GM21825 (cell line): ENCODE data around the gene MTHFD1L.

ENCODE experiments used
- ATAC-seq: cut with Tn5 transposase; IDR thresholded peaks from one replicate; pipeline ENCODE4 v1.9.1; 2021; ENCODE audit warnings: mild to moderate bottlenecking, moderate library complexity; ENCODE audit not compliant: unreplicated experiment

The MTHFD1L gene

DNA sequence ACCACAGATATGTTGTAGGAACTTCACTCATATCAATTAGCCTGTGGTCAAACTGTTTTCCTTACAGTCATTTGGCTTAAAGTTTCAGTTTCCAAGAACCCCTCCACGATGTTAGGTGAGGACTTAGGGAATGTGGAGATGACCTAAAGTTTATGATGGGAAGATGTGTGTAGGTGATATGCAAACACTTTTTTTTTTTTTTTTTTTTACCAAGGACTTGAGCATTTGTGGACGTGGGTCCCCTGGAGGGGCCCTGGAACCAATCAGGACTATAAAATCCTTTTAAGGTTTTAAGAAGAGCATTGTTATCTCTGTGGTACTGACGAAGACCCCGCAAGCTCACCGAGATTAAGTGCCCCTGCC lies 478 bp upstream of the MTHFD1L start:
- ATAC-seq: no peak

DNA sequence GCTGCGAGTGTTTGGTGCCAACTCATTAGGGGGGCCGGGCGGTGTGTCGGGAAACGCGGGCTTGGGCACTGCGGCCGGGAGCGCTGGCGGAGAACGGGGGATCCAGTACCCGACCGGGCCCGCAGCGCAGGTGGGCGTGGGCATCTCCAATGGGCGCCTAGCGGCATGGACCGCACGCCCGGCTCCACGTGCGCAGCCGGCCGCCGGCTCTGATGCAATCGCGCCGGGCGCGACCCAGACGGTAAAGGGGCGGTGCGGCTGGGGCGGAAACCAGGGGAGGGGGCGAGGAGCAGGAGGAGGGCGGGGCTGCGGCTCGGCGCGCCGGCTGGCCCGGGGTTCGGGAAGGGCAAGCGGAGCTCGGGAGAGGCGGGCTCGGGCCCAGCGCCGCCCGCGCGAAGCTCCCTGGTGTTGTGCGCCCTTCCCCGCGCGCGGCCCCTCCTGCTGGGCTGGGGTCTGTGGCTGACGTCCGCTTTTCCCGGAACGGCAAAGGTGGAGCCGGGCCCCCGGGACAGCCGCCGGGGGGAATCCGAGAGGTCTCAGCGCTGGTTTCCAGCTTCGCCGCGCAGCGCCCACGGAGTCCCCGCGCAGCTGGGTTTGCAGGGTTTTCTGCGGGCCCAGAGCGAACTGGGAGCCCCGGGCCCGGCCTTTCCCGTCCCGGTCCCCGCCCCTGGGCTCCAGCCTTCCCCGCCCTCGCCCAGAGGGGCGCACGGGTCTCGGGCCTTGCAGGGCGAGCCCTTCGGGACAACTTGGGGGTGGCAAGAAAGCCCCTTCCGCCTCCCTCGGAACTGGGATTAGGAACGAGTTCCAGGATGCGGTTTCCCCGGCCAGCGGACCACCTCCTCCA lies 867 bp downstream of the MTHFD1L start:
- ATAC-seq: peak; percentile 77

DNA sequence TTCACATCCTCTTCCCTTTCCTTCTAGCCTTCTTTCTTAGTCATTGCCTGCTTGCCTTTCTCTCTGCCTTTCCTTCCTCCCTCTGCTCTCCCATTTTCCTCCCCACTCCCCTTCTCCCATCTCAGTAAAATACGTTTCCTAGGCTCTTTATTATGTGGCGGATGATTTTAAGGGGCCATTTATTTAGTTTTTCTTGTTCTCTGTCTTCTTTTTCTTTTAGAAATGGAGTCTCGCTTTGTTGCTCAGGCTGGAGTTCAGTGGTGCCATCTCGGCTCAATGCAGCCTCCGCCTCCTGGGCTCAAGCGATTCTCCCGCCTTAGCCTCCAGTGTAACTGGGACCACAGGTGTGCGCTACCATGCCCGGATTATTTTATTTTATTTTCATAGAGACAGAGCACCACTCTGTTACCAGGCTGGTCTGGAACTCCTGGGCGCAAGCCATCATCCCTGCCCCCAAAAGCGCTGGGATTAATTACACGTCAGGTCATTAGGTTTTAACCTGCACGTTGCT lies 1.5 kb downstream of the MTHFD1L start:
- ATAC-seq: no peak

DNA sequence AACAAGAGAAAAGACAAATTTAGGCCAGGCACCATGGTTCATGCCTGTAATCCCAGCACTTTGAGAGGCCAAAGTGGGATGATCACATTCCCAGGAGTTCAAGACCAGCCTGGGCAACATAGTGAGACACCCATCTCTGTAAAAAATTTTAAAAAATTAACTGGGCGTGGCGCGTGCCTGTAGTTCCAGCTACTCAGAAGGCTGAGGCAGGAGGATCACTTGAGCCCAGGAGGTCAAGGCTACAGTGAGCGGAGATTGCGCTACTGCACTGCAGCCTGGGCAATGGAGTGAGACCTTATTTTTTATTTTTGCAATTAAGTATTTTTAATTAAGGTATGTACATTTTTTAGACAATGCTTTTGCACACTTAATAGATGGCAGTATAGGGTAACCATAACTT lies 3.3 kb downstream of the MTHFD1L start:
- ATAC-seq: no peak

DNA sequence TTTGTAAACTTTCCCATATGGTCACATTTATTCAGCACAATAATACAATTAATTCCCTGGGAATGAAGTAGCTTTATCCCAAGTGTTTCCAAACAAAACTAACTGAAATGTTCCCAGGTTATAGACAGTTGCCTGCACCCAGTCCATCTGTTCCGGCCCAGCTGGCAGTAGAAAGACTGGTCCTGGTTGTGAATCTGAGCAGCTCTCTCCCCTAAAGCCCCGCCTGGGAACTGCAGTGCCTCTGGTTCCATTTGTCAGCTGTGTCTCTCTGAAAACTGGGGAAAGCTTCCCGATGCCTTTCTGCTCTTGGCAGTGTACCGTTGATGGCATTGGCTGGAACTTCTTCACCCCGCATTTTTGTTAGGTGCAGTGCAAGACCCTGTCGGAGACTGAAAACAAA lies 8.7 kb downstream of the MTHFD1L start:
- ATAC-seq: no peak

DNA sequence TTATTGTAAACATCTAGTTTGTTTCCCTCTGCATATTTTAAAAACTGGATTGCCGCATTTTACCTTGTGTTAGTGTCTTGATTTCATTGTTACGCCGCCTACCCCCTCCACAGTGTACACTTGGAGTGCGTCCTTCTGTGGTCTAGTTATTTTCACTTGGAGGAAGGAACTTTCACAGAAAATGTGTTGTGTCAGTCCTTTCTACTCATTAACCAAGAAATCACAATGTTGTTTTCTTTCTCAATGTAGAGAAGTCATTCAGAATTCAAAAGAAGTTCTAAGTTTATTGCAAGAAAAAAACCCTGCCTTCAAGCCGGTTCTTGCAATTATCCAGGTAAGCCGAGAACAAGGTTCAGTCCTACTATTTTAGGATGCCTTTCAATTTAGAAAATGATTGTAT lies 10.3 kb downstream of the MTHFD1L start:
- ATAC-seq: no peak

DNA sequence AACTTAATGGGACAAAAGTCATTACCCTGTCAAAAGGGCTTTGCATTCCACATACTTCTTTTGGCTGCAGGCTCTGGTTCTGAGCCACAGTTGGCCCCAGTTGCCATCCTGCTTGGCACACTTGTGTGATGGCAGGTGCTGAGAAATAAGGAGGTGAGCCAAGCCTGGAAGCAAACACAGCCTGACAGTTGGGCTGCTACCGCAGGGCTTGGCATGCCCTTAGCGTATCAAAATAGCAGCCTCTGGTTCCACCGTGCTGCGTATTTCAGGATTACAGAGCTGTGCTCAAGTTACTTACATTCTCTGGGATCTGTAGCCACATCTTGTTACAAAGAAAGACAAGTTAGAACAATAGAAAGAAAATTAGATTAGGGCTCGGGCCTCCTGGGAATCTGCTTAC lies 11.1 kb downstream of the MTHFD1L start:
- no peak for ATAC-seq

DNA sequence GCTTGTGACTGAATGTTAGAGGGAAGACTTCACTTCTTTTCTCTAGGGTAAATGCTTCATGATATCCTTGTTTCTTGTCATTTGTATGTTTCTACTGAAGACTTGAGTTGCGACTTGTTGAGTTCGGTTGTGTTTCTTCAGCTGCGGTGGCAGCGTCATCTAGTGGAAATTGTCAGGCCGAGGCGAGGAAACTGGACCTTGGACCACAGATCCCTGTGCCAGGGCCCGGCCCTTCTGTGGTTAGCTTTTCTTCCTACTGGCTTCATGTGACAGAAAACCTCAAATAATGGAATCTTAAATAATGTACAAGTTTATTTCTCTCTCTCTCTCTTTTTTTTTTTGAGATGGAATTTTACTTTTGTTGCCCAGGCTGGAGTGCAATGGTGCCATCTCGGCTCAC lies 12.4 kb downstream of the MTHFD1L start:
- no peak for ATAC-seq

DNA sequence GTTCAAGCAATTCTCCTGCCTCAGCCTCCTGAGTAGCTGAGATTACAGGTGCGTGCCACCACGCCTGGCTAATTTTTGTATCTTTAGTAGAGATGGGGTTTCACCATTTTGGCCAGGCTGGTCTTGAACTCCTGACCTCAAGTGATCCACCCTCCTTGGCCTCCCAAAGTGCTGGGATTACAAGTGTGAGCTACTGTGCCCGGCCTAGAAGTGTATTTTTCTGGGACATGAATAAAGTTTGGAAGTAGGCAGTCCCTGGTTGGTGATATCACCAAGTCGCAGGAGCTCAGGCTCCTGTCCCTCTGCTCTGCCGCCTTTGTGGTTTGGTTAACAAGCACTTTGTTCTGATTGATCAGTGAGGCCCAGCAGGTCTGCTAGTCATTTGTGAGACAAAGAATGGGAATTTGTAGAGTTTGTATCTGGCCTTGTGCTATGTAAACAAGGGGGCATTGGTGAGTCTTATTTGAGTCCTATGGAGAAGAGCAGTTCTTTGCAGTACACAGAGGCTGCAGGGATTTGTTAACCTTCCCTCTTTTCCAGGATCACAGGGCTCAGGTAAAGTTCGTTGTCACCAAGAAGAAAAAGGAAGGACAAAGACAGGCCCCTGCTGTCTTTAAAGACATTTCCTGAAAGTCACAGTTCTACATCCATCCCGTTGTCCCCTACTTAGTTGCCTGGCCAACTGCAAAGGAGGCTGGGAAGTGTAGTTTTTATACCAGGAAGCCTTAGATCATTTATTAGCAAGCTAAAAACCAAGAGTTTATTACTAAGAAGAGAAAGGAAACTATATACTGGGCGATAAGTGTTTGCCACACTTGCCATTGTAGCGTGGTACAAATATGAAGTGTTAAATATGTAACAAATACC lies 13.1 kb downstream of the MTHFD1L start:
- ATAC-seq: no peak

DNA sequence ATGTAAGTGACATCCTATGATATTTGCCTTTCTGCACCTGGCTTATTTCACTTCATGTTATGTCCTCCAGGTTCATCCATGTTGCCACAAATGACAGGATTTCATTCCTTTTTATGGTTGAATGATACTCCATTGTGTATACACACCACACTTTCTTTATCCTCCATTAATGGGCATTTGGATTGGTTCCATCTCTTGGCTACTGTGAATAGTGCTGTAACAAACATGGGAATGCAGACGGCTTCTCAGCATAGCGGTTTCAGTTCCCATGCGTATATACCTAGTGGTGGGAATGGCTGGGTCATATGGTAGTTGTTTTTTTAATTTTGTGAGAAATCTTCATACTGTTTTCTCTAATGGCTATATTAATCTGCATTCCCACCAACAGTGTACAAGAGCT lies 14.8 kb downstream of the MTHFD1L start:
- no peak for ATAC-seq

DNA sequence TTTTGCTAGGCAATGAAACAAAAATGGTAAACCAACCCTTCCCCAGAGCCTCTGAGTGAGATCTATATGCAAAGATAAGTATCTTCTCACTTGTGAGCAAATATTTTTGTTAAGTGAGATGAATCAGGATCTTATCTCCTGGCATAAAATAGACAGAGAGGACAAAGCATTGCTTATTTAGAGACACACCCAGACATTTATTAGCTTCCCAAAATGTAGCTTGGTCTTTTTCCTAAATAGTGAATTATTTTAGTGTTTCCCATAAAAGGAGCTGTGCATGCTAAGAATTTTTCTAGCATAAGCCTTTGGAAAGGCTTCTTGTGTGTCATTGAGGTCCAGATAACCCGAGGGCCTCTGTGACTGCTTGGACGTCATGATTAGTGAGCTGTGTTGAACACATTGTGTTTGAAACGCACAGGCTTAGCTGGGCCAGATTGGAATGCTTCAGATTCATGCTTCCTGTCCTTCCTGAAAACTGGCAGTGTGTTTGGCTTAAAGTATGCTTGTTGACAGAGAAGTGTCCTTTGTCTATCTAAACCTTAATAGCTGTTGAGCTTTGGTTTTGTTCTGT lies 16.5 kb downstream of the MTHFD1L start:
- no peak for ATAC-seq

DNA sequence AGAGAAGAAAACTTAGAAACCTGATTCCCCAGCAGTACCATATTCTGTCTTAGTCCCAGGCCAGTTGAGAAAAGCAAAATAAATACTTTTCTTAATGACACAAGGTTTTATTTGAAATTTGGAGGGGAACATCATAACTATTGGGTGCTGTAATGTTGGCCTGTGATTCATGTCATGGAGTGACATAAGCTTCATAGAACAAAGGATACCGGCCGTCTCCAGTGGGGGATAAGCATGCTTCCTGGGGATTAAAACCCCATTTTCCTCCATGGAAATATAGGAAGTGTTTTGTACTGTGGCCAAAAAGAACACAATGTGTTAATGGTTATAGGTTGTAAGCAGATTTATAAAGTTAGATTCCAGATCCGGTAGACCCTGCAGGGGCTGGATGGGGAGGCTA lies 18.0 kb downstream of the MTHFD1L start:
- no peak for ATAC-seq

DNA sequence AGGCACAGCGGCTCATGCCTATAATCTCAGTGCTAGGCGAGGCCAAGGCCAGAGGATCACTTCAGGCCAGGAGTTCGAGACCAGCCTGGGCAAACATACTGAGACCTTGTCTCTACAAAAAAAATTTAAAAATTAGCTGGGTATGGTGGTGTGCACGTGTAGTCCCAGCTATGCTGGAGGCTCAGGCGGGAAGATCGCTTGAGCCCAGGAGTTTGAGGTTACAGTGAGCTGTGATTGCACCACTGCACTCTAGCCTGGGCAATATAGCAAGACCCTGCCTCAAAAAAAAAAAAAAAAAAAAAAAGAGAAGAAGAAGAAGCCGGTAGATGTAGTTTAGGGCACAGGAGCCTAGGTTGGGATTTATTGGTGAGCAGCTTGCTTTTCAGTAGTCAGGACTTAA lies 20.7 kb downstream of the MTHFD1L start:
- ATAC-seq: no peak

DNA sequence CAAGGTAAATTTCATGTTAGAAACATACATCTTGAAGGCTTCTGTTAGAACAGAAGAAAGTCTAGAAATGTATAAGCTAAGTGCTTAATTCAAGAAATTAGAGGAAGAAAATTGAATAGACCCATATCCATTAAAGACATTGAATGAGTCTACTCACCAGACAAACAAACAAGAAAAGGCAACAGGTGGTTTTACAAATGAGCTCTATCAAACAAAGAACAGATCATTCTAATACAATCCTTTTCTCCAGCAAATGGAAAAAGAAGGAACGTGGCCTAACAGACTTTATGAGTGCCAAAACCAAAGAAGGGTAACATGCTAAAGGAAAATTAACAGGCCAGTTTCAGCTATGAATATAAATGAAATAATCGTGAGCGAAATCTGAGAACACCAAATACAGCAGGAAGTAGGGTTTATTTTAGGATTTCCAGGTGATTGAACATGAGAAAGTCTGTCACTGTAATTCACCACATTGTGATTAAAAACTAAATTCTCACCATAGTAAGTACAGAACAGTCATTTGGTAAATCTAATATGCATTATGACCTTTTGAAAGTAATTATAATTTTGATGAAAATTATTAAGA lies 22.6 kb downstream of the MTHFD1L start:
- no peak for ATAC-seq

DNA sequence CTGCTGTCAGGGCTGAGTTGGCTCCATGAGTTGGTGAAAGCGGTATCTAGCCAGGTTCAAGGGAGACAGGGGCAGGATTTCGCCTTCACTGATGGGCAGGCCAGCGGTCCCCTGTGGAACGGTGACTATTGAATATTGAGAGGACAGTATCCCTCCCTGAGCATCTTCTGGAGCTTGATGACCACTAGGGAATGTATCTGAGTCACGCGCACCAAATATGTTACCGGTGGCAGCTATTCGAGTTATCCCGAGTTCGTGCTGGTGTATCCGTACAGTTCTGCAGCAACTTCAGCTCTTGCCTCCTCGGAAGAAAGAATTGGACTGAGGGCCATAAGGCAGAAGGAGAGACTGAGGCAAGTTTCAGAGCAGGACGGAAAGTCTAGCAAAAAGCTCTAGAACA lies 24.8 kb downstream of the MTHFD1L start:
- no peak for ATAC-seq

DNA sequence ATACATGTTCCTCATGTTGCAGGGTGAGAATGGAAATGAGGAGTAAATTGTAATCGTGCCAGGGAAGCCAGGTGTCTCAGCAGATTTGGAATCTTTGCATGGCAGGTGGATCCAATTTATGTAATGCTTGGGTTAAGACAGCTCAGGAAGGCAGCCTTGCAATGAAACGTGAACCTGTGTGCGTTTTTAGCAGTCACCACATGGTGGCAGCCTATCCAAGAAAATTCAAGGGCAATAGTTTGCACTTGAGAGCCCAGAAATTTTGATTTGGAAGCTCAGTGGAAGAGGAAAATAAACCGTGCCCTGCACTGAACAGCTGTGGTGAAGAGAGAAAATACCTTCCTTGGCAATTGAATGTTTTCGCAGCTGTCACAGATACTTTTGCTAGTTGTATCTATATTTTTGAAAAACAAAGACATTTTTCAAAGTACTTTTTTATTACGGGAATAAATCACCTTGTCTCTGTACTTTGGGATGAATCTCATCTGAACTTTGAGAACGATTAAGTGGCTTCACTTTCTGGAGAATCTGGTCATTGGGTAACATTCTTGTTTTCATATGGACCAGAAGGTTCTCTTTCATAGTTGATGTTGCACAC lies 26.5 kb downstream of the MTHFD1L start:
- no peak for ATAC-seq

DNA sequence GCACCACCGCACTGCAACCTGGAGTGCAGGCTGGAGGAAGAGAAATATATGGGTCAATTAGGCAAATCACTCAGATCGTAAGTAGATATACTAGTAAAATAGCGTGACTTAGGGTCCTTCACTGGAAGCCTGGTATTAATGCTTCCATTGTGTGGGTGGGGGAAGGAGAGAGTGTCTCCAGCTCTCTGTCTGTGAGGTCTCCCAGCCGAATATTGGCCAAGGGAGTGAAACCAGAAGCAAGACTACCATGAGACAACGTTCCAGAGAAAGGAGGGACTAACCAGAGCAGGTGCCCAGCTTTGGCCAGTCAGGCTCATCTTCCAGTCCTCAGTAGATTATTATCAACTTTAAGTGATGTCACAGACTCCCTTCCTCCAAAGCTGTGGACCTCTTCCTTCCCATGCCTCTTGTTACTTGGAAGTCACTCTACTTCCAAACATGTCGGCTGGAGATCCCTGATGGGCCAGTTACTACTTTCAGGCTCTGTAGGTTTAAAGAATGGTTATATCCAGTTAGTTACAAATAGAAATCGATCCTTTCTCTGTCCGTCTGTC lies 28.8 kb downstream of the MTHFD1L start:
- no peak for ATAC-seq

DNA sequence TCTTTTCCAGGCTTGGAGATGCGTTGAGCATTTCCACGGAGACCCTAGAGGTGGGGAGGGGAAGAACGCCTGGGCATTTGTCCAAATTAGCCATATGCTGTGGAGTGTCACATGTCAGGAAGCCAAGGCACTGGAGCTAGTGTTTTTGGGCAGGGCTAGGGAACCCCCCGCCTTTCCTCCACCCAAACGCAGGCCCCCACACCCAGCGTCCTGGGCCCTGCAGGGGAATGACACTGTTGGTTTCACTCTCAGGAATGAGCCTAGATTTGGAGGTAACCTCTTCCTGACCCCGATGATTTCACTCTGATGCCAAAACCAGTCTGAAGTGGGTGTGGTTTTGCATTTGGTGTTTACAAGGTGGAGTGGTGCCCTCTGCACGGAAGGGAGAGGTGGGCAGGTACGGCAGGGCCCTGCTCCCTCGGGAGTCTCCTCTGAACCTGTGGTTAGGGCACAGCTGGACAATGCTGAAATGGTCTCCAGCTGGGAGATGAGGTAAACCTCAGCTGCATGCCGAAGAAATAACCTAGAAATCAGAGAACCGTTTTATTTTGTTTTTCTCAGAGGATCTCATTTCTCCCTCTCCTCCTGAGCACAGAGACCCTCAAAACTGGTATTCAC lies 29.5 kb downstream of the MTHFD1L start:
- peak; percentile 61 for ATAC-seq

DNA sequence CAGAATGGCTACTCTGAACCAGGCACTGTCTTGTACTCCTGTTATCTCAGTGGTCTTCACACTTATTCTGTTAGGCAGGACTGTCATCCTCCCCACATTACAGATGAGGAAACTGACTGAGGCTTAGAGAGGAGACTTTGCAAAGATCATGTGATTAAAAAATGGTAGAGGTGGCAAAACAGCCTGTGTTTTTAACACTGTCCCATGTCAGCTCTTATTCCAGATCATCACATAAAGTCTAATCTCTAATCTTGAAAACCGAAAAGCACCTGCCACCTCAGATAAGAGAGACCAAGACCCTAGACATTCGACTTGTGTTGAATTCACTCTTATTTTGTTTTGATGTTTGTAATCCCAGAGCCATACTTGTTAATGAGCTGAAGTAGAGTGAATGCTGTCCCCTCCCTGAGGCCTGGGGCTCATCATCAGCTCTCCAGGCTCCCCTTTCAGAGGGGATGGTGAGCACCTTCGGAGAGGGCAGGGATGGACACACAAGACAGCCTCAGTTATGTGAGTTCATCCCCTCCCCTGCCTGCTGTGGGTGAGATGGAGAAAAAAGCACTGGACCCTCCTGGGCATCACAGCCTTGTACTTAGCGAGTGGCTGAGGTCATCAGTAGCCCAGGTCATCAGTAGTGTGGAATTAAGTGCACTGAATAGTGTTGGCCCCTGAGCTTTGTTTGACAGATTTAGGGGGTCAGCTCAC lies 30.6 kb downstream of the MTHFD1L start:
- no peak for ATAC-seq
